OCI-LY3 (cell line): ENCODE data around the gene VPS41.

ENCODE experiments used
- EZH2phosphoT487 ChIP-seq: fragments of 200-600 bp; shearing (Covaris generic); IDR thresholded peaks from 2 replicates; pipeline ENCODE4 v1.6.1; 2018; ENCODE audit warnings: antibody characterized with exemption, mixed run types, low read depth
- TF ChIP-seq, protein P1 (sequence below): fragments of 200-600, 300-600 bp; sonication (generic); IDR thresholded peaks from 2 replicates; pipeline ENCODE4 v1.5.1; 2014; ENCODE audit warnings: antibody characterized with exemption, low read length, low read depth

GRCh38 chr7:38727184-38727940 lies 181.6 kb downstream of the VPS41 start:
- TF ChIP-seq, protein P1, sequence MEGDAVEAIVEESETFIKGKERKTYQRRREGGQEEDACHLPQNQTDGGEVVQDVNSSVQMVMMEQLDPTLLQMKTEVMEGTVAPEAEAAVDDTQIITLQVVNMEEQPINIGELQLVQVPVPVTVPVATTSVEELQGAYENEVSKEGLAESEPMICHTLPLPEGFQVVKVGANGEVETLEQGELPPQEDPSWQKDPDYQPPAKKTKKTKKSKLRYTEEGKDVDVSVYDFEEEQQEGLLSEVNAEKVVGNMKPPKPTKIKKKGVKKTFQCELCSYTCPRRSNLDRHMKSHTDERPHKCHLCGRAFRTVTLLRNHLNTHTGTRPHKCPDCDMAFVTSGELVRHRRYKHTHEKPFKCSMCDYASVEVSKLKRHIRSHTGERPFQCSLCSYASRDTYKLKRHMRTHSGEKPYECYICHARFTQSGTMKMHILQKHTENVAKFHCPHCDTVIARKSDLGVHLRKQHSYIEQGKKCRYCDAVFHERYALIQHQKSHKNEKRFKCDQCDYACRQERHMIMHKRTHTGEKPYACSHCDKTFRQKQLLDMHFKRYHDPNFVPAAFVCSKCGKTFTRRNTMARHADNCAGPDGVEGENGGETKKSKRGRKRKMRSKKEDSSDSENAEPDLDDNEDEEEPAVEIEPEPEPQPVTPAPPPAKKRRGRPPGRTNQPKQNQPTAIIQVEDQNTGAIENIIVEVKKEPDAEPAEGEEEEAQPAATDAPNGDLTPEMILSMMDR = no peak
- TF ChIP-seq EZH2phosphoT487 = no peak
